ENCODE measurements around the gene OR6C2. TPM values are rescaled to one million over a fixed set of nuclear protein-coding genes. Genes with fewer than 3 reads are reported as not detected.
A peak's percentile ranks its signal among the peaks of the same experiment; 100 is the strongest.
"Not testable (repeated sequence)": the region's sequence is repeated elsewhere in the genome, so short reads cannot be mapped to it uniquely, and the experiment has no call there.

Gene OR6C2
- total RNA-seq (2014; rRNA removed; shearing (Covaris generic)): not detected in 2 replicates

- DNase-seq (ENCODE audit: low read depth): no peak
Observed at GRCh38 chr12:55443776-55444175, at the start of gene OR6C2. Gene OR6C2 (plus strand): TSS chr12:55444076. CDS start chr12:55452214, 8,138 bp downstream.

DNA sequence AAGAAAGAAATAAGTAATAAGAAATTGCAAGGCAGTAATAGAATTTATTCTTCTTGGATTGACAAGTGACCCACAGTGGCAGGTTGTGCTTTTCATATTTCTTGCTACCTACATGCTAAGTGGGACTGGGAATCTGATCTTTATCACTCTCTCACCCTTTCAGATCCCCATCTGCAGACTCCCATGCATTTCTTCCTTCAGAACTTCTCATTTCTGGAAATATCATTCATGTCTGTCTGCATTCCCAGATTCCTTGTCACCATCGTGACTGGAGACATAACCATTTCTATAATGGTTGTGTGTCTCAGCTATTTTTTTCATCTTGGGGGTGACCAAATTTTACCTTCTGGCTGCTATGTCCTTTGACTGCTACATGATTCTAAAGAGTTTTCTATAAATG, 47.5 kb upstream of the OR6C2 start:
- no peak for DNase-seq (ENCODE audit: low read depth)

GRCh38 chr12:55400229-55400628, 43.6 kb upstream of the OR6C2 start, which contains the start of gene OR6C65:
Gene OR6C65 (plus strand): TSS chr12:55400529. CDS start chr12:55400529, 0 bp downstream.
- no peak for DNase-seq (ENCODE audit: low read depth)

DNA sequence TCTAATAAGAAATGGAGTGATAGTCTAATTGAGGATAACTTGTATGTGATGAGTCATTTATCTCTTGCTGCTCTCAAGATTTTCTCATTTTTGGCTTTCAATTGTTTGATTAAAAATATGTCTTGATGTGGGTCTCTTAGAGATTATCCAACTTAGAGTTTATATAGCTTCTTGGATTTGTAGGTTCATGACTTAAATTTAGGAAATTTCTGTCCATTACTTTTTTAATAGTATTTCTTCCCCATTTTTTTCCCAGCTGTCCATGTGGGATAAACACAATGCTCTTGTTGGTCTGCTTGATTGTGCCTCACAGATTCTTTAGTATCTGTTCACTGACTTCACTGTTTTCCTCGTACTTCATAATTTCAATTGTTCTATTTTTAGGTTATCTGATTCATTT, 36.0 kb upstream of the OR6C2 start:
- DNase-seq (ENCODE audit: low read depth): no peak

GRCh38 chr12:55409133-55409532, 34.7 kb upstream of the OR6C2 start:
- DNase-seq (ENCODE audit: low read depth): not testable (repeated sequence)

DNA sequence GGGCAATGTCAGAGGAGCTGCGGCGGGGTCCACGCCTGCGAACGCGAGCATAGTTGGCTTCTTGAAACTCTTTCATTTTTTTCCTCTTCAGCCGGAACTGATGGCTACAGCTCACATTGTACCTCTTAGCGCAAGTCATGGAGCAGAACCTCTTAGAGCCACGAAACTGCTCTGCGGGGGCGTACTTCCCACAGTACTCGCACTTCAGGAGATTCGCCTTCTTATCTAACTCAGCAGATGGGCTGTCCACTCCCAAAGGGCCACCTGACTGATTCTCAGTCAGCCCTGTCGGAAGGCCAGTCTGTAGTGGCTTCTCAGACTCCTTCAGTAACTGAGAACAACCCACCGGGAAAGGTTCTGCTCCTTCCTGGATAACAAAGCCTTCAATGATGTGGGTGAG, 31.7 kb upstream of the OR6C2 start:
- DNase-seq (ENCODE audit: low read depth): not testable (repeated sequence)

DNA sequence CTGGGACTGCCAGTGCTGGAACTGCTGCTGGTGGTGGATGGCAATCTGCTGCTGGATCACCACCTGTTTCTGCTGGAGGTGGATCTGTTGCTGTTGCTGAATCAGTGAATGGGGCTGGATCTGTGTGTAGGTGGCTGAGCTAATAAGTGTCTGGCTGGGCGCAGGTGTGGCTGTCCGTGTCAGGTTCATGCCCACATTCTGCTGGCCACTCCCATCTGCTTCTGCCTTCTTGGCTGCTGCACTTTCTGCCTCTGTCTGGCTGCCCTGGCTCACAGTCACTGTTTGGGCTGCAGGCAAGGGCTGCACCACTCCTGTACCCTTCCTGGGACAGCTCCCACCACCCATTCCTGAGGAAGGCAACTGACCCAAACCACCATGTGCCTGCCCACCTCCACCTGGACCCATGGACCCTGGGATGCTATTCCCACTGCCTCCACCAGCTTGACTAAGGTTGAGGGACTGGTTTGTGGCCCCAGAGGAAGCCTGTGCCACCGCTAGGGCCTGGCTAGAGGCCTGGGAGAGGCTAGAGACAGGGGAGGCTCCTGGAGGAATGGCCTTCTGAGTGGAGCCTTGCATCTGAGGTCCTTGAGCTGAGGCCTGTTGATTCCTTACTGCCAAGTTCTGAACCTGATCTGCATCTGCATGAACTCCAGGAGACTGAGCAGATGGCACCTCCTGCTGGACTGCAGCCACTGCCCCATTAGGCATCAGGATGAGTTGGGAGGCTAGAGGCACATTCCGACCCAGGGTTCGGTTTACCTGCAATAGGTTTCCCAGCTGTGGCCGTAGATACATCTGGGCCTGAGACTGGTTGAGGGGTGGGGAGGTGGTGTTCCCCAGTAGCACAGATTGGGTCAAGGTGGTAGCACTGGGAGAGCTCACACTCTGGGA, 30.1 kb upstream of the OR6C2 start:
- not testable (repeated sequence) for DNase-seq (ENCODE audit: low read depth)

GRCh38 chr12:55414396-55414823, 29.5 kb upstream of the OR6C2 start:
- DNase-seq (ENCODE audit: low read depth): not testable (repeated sequence)

DNA sequence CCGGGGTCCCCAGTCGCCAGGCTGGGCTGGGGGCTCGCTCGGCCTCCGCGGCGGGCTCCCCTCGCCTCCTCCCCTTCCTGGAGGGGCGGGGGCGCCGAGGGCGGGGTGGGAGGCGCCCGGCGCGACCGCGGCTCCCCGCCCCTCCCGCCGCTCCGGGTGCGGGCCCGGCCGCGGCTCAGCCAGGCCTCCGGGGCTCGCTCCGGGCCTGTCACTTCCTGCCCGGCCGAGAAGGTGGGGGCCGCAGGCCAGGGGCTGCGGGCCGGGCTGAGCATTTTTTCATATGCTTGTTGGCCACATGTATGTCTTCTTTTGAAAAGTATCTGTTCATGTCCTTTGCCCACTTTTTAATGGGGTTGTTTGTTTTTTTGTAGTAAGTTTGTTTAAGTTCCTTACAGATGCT, 29.0 kb upstream of the OR6C2 start:
- not testable (repeated sequence) for DNase-seq (ENCODE audit: low read depth)

DNA sequence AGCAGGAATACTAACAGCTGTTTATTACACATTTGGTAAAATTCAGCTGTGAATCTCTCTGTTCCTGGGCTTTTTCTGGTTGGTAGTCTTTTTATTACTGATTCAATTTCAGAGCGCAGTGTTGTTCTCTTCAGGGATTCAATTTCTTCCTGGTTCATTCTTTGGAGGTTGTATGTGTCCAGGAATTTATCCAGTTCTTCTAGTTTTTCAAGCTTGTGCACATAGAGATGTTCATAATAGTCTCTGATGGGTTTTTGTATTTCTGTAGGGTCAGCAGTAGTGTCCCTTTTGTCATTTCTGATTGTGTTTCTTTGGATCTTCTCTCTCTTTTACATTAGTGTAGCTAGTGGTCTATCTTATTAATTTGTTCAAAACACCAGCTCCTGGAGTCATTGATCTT, 26.9 kb upstream of the OR6C2 start:
- no peak for DNase-seq (ENCODE audit: low read depth)

DNA sequence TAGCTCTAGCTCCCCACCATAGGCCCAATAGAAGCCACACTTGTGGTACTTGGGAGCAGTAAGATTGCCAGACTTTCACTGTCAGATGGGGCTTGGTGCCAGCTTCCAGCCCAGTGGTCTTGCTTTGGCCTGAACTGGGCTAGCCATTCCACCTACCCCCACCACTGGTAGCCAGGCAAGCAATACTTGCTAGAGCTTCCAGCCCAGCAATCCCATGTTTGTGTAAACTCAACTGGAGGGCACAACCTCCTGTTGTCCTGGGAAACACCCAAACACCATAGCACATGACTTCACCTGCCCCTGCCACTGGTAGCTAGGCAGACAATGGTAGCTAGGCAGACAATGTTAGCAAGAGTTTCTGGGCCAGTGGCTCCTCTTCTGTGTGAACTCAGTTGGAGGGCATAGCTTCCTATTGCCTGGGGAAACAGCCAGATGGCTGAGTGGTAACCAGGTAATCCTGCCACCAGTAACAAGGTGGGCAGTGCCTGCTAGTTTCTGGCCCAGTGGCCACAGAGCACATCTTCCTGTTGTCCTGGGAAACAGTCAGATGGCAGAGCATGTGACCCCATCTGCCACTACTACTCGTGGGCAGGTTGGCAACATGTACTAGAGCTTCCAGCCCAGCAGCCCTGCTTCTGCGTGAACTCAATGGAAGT, 23.4 kb upstream of the OR6C2 start:
- no peak for DNase-seq (ENCODE audit: low read depth)

DNA sequence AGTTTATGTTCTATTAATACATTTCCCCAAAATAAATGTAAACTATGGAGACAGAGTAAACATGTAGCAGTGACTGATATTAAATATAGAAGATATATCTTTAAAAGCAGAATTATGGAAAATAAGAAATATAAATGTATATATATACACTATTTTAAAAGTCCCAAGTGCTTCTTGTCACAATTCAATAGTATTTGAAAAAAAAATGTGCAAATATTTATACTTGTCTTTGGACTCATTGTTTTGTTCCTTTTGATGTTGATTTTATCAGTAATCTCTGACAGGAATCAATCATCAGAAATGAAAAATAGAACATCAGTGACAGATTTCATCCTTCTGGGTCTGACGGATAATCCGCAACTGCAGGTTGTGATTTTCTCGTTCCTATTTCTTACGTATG, 17.9 kb upstream of the OR6C2 start, which contains the start of gene OR6C76:
TSS of gene OR6C76 (plus strand) at position 301 of the 400 bp plus-strand sequence. CDS start at position 301, 0 bp downstream.
- no peak for DNase-seq (ENCODE audit: low read depth)

- DNase-seq (ENCODE audit: low read depth): no peak
Observed at GRCh38 chr12:55428331-55429243, 15.3 kb upstream of the OR6C2 start.

DNA sequence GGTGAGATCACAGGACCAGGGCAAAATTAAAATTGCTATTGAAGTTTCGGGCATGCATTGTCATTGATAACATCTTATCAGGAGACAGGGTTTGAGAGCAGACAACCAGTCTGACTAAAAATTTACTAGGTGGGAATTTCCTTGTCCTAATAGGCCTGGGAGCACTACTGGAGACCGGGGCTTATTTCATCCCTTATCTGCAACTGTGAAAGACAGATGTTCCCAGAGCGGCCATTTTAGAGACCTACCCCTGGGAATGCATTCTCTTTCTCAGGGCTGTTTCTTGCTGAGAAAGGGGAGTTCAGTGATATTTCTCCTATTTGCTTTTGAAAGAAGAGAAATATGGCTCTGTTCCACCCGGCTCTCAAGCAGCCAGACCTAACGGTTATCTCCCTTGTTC, 2.6 kb upstream of the OR6C2 start:
- DNase-seq (ENCODE audit: low read depth): not testable (repeated sequence)

DNA sequence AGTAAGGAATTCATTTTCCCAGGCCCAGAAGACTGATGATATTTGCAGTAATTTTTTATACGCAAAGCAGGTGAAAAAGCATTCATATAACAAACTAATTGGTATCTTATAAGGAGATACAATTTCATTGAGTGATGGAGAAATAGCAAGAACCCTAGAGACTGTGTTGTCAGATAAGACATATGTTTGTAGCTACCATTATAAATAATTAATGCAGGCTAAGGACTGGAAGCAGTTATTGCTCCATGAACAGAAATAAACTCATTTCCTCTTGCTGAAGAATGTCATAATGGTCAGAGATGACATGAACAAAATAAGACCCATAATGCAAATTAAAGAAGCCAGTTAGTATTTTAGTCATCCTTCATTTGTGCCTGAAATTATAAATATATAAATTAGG, 1.5 kb downstream of the OR6C2 start:
- no peak for DNase-seq (ENCODE audit: low read depth)

GRCh38 chr12:55446326-55446725, 2.5 kb downstream of the OR6C2 start:
- DNase-seq (ENCODE audit: low read depth): no peak

DNA sequence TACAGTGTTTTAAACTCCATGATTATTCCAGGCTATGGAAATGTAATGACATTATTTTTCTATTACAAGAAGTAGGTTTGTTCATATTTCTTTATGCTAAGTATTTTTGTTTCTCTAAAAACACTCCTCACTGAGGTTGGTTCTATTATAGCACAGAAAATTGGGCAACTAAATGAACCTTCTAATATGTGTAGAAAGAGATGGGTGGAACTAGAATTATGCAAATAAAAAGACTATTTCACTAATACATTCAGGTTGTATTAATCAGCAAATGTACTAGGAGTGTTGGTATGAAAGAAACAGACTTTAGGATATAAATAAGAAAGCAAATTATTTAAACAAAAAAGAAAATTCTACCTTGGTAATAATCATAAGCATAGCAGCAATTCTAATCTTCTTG, 4.9 kb downstream of the OR6C2 start:
- DNase-seq (ENCODE audit: low read depth): no peak

DNA sequence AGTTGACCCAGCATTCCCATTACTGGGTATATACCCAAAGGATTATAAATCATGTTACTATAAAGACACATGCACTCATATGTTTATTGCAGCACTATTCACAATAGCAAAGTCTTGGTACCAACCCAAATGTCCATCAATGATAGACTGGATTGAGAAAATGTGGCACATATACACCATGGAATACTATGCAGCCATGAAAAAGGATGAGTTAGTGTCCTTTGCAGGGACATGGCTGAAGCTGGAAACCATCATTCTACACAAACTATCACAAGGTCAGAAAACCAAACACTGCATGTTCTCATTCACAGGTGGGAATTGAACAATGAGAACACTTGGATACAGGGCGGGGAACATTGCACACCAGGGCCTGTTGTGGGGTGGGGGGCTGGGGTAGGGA, 21.1 kb downstream of the OR6C2 start:
- not testable (repeated sequence) for DNase-seq (ENCODE audit: low read depth)

GRCh38 chr12:55467836-55468235, 24.0 kb downstream of the OR6C2 start:
- no peak for DNase-seq (ENCODE audit: low read depth)

DNA sequence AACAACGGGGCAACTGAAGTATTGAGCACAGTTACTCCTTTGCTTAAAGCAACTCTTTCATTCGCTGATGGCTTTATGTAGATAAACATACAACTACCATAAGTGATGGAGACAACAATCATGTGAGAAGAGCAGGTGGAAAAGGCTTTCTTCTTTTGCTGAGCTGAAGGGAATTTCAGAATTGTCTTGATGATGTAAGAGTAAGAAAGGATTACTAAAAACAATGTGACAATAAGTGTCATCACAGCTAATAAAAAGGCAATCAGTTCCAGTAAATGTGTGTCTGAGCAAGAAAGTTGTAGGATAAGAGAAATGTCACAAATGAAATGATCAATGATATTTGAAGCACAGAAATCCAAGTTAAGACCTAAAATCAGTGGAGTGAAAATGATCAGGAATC, 25.4 kb downstream of the OR6C2 start:
- DNase-seq (ENCODE audit: low read depth): no peak

- peak; percentile 63 for DNase-seq (ENCODE audit: low read depth)
Observed at GRCh38 chr12:55470088-55470829, 26.4 kb downstream of the OR6C2 start, which contains the start of gene OR6C70. Gene OR6C70 (minus strand): TSS chr12:55470138. CDS start chr12:55470138, 0 bp downstream.
